Liver (tissue), 9 donors: Measurements from ENCODE around the gene ADGRV1. TPM values are rescaled to one million over a fixed set of nuclear protein-coding genes. Genes with fewer than 3 reads are reported as not detected.

Source experiments
- DNase-seq: peaks from one replicate; pipeline ENCODE4 v3.0.0-alpha.2; 2017; ENCODE audit warnings: low spot score
- H3K27ac ChIP-seq, 2 donors: one replicate each; pipeline ENCODE4 v1.7.0; 2013; ENCODE audit warnings: inconsistent platforms in 2 of 2, low read length in 2 of 2, control low read depth in 1 of 2, low read depth in 1 of 2, mild to moderate bottlenecking in 1 of 2
- H3K27me3 ChIP-seq, 4 donors: one replicate each; pipeline versions ENCODE4 v1.6.1 to v1.7.0; 2013; ENCODE audit warnings: low read length in 3 of 4, inconsistent platforms in 1 of 4, mild to moderate bottlenecking in 1 of 4, moderate library complexity in 1 of 4; ENCODE audit not compliant: control insufficient read depth in 4 of 4, insufficient read depth in 4 of 4
- H3K36me3 ChIP-seq, 4 donors: one replicate each; pipeline versions ENCODE4 v1.6.1 to v1.7.0; 2013; ENCODE audit warnings: low read length in 3 of 4, mild to moderate bottlenecking in 3 of 4, low read depth in 1 of 4, moderate library complexity in 1 of 4; ENCODE audit not compliant: control insufficient read depth in 4 of 4, insufficient read depth in 3 of 4
- H3K4me1 ChIP-seq, 4 donors: one replicate each; pipeline versions ENCODE4 v1.6.1 to v1.7.0; 2013; ENCODE audit warnings: low read length in 3 of 4, mild to moderate bottlenecking in 3 of 4, moderate library complexity in 1 of 4; ENCODE audit not compliant: control insufficient read depth in 4 of 4, insufficient read depth in 4 of 4
- H3K4me3 ChIP-seq, 3 donors: one replicate each; pipeline versions ENCODE4 v1.6.1 to v1.7.0; 2013; ENCODE audit warnings: low read length in 3 of 3, control low read depth in 1 of 3, low read depth in 1 of 3, mild to moderate bottlenecking in 1 of 3
- H3K9ac ChIP-seq, 2 donors: one replicate each; pipeline ENCODE4 v1.7.0; 2013; ENCODE audit warnings: low read length in 2 of 2, mild to moderate bottlenecking in 2 of 2, moderate library complexity in 2 of 2, control low read depth in 1 of 2, low read depth in 1 of 2
- H3K9me3 ChIP-seq, 4 donors: one replicate each; pipeline versions ENCODE4 v1.6.1 to v1.7.0; 2013; ENCODE audit warnings: low read length in 3 of 4; ENCODE audit not compliant: control insufficient read depth in 4 of 4
- EGR1 ChIP-seq, 2 donors: IDR thresholded peaks; 2 replicates each; pipeline ENCODE4 v1.6.1; 2016 to 2018; ENCODE audit warnings: antibody characterized with exemption in 2 of 2, low read depth in 2 of 2
- FOXA1 ChIP-seq: IDR thresholded peaks from 2 replicates; pipeline ENCODE4 v1.6.1; 2016; ENCODE audit warnings: antibody characterized with exemption
- GABPA ChIP-seq, 2 donors: IDR thresholded peaks in 1 of 2; conservative IDR thresholded peaks in 1 of 2; 2 replicates each; pipeline ENCODE4 v1.6.1; 2016; ENCODE audit warnings: antibody characterized with exemption in 2 of 2, mild to moderate bottlenecking in 1 of 2, moderate library complexity in 1 of 2
- HNF4G ChIP-seq: IDR thresholded peaks from 2 replicates; pipeline ENCODE4 v1.6.1; 2016; ENCODE audit warnings: antibody characterized with exemption
- NR2F2 ChIP-seq: IDR thresholded peaks from 2 replicates; pipeline ENCODE4 v1.6.1; 2016; ENCODE audit warnings: antibody characterized with exemption
- RAD21 ChIP-seq, 2 donors: IDR thresholded peaks; 2 replicates each; pipeline ENCODE4 v1.6.1; 2016; ENCODE audit warnings: antibody characterized with exemption in 2 of 2, mild to moderate bottlenecking in 2 of 2
- RXRA ChIP-seq, 2 donors: IDR thresholded peaks; 2 replicates each; pipeline ENCODE4 v1.6.1; 2017 to 2018; ENCODE audit warnings: antibody characterized with exemption in 2 of 2, mild to moderate bottlenecking in 1 of 2
- SP1 ChIP-seq: IDR thresholded peaks from 2 replicates; pipeline ENCODE4 v1.6.1; 2018; ENCODE audit warnings: antibody characterized with exemption, mild to moderate bottlenecking
- YY1 ChIP-seq: IDR thresholded peaks from 2 replicates; pipeline ENCODE4 v1.6.1; 2016; ENCODE audit warnings: antibody characterized with exemption, mild to moderate bottlenecking
- WGBS: extraction: QIAGEN DNeasy Blood & Tissue Kit; methylation state at CpG from one replicate; pipeline ENCODE4 v1.1.7; 2013; 5-methylcytosine and 5-hydroxymethylcytosine counted together
- polyA plus RNA-seq, 2 donors: library from polyadenylated mRNA; stranded (reverse) in 1 of 2; unstranded in 1 of 2; fragments of 200-250 nt in 1 of 2; fragments of >200 nt in 1 of 2; fragmentation: Nextera tagmentation in 1 of 2; extraction: Ambion mirVana in 1 of 2; gene quantifications; one replicate each; pipeline versions ENCODE4 v1.2.1 to v1.2.3, GENCODE V29; 2013 to 2015
- total RNA-seq, 2 donors: library from RNA; depleted of rRNA; stranded (reverse); fragments of >200 nt; gene quantifications; one replicate each; pipeline ENCODE4 v1.2.3, GENCODE V29; 2014
- TF ChIP-seq, protein P1 (sequence below): IDR thresholded peaks from 2 replicates; pipeline ENCODE4 v1.6.1; 2016; ENCODE audit warnings: antibody characterized with exemption
- TF ChIP-seq, protein P2 (sequence below): IDR thresholded peaks from 2 replicates; pipeline ENCODE4 v1.6.1; 2016; ENCODE audit warnings: antibody characterized with exemption
- TF ChIP-seq, protein P3 (sequence below): IDR thresholded peaks from 2 replicates; pipeline ENCODE4 v1.6.1; 2016; ENCODE audit warnings: antibody characterized with exemption, mild to moderate bottlenecking
- TF ChIP-seq, protein P4 (sequence below): IDR thresholded peaks from 2 replicates; pipeline ENCODE4 v1.6.1; 2016; ENCODE audit warnings: antibody characterized with exemption
- TF ChIP-seq, protein P5 (sequence below): fragments of 150-350 bp; IDR thresholded peaks from 2 replicates; pipeline ENCODE4 v1.5.1; 2017; ENCODE audit warnings: improper control_type of control experiment, low read depth, low read length; ENCODE audit not compliant: missing input control
- donor health status: healthy.
- donor health status: healthy.
- donor health status: healthy.
- donor health status: healthy.
- donor health status: healthy.

The ADGRV1 gene
- total and polyA plus RNA-seq, 4 donors: 5.1 to 15.5 (median 9.6) TPM

DNA sequence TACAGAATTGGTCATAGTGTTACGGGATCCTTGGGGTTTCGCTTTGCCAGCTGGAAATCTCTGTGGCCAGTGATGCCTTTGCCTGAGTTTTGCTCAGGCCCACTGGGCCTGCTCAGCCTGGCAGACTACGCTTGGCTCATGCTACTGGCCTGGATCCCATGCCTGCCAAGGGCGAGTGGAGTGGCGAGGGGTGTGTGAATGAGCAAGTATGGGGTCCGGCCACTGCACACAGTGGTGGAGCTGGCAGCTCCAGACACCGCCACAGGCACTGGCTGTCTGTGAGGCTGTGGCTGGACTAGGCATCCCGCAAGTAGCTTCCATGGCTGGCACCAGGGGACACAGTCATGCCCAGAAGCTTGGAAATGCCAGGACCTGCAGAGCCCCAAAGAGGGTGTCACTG, 584.2 kb downstream of the ADGRV1 start:
- Histone ChIP-seq H3K36me3 (no peaks in the 10 kb centered on the region), H3K4me1 (peaks cover 0 to 19% (median 6%) of the 10 kb centered on the region in 4 donors), H3K9me3 (no peaks in the 10 kb centered on the region), H3K4me3 (no peak overlapping the region), H3K9ac (no peak overlapping the region), H3K27me3 (no peaks in the 10 kb centered on the region), H3K27ac (no peak overlapping the region)
- TF ChIP-seq GABPA (IDR thresholded peaks at IDR 0.05 in 1 of 2, conservative IDR thresholded peaks at IDR 0.05 in 1 of 2) (no peak), SP1 (no peak), RAD21 (IDR thresholded peaks at IDR 0.05) (no peak), NR2F2 (no peak), RXRA (IDR thresholded peaks at IDR 0.05) (no peak), EGR1 (IDR thresholded peaks at IDR 0.05; ENCODE audit: low read depth in 2 of 2) (no peak), FOXA1 (no peak), HNF4G (no peak)
- TF ChIP-seq, protein P1, sequence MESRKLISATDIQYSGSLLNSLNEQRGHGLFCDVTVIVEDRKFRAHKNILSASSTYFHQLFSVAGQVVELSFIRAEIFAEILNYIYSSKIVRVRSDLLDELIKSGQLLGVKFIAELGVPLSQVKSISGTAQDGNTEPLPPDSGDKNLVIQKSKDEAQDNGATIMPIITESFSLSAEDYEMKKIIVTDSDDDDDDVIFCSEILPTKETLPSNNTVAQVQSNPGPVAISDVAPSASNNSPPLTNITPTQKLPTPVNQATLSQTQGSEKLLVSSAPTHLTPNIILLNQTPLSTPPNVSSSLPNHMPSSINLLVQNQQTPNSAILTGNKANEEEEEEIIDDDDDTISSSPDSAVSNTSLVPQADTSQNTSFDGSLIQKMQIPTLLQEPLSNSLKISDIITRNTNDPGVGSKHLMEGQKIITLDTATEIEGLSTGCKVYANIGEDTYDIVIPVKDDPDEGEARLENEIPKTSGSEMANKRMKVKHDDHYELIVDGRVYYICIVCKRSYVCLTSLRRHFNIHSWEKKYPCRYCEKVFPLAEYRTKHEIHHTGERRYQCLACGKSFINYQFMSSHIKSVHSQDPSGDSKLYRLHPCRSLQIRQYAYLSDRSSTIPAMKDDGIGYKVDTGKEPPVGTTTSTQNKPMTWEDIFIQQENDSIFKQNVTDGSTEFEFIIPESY: no peak
- TF ChIP-seq, protein P2, sequence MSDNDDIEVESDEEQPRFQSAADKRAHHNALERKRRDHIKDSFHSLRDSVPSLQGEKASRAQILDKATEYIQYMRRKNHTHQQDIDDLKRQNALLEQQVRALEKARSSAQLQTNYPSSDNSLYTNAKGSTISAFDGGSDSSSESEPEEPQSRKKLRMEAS: no peak
- TF ChIP-seq, protein P3, sequence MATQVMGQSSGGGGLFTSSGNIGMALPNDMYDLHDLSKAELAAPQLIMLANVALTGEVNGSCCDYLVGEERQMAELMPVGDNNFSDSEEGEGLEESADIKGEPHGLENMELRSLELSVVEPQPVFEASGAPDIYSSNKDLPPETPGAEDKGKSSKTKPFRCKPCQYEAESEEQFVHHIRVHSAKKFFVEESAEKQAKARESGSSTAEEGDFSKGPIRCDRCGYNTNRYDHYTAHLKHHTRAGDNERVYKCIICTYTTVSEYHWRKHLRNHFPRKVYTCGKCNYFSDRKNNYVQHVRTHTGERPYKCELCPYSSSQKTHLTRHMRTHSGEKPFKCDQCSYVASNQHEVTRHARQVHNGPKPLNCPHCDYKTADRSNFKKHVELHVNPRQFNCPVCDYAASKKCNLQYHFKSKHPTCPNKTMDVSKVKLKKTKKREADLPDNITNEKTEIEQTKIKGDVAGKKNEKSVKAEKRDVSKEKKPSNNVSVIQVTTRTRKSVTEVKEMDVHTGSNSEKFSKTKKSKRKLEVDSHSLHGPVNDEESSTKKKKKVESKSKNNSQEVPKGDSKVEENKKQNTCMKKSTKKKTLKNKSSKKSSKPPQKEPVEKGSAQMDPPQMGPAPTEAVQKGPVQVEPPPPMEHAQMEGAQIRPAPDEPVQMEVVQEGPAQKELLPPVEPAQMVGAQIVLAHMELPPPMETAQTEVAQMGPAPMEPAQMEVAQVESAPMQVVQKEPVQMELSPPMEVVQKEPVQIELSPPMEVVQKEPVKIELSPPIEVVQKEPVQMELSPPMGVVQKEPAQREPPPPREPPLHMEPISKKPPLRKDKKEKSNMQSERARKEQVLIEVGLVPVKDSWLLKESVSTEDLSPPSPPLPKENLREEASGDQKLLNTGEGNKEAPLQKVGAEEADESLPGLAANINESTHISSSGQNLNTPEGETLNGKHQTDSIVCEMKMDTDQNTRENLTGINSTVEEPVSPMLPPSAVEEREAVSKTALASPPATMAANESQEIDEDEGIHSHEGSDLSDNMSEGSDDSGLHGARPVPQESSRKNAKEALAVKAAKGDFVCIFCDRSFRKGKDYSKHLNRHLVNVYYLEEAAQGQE: no peak
- TF ChIP-seq, protein P4, sequence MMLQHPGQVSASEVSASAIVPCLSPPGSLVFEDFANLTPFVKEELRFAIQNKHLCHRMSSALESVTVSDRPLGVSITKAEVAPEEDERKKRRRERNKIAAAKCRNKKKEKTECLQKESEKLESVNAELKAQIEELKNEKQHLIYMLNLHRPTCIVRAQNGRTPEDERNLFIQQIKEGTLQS: no peak
- 96% methylated on average over 8 of the region's 8 CpGs for WGBS
- DNase-seq: no peak

DNA sequence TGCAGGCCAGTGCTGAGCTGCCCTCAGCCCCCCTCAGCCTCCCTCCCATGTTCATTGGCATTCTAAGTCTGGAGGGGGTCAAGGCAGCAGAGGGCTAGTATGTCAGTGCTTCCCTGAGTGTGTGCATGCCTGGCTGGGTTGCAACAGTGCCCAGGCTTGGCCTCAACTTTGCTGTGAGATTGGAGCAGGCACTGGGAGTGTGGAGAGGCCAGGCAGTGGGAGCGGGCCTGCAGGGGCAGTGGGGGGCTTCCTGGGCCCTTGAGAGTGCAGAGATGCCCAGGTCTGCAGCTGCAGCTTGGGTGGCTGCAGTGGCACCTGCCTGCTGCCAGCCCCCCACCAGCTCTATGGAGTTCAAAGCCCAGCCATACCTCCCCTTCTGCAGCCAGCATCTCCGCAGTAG, 585.2 kb downstream of the ADGRV1 start:
- H3K4me1 ChIP-seq: peaks cover 0 to 19% (median 6%) of the 10 kb centered on the region in 4 donors
- 97% methylated on average over 2 of the region's 2 CpGs for WGBS
- H3K27me3 ChIP-seq: no peaks in the 10 kb centered on the region
- no peak for TF ChIP-seq FOXA1
- TF ChIP-seq, protein P1: no peak
- TF ChIP-seq, protein P5, sequence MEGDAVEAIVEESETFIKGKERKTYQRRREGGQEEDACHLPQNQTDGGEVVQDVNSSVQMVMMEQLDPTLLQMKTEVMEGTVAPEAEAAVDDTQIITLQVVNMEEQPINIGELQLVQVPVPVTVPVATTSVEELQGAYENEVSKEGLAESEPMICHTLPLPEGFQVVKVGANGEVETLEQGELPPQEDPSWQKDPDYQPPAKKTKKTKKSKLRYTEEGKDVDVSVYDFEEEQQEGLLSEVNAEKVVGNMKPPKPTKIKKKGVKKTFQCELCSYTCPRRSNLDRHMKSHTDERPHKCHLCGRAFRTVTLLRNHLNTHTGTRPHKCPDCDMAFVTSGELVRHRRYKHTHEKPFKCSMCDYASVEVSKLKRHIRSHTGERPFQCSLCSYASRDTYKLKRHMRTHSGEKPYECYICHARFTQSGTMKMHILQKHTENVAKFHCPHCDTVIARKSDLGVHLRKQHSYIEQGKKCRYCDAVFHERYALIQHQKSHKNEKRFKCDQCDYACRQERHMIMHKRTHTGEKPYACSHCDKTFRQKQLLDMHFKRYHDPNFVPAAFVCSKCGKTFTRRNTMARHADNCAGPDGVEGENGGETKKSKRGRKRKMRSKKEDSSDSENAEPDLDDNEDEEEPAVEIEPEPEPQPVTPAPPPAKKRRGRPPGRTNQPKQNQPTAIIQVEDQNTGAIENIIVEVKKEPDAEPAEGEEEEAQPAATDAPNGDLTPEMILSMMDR: no peak
- TF ChIP-seq YY1: no peak
- H3K36me3 ChIP-seq: no peaks in the 10 kb centered on the region
- H3K4me3 ChIP-seq: no peak overlapping the region
- H3K9me3 ChIP-seq: no peaks in the 10 kb centered on the region
- no peak overlapping the region for H3K27ac ChIP-seq
- H3K9ac ChIP-seq: no peak overlapping the region
- DNase-seq: no peak
